Inferior parietal cortex (tissue), 1 donor: ENCODE measurements around the gene KNDC1.

Experiments used
- DNase-seq: peaks from one replicate; pipeline ENCODE4 v3.0.0-alpha.2; 2016; ENCODE audit errors: extremely low spot score

The KNDC1 gene

DNA sequence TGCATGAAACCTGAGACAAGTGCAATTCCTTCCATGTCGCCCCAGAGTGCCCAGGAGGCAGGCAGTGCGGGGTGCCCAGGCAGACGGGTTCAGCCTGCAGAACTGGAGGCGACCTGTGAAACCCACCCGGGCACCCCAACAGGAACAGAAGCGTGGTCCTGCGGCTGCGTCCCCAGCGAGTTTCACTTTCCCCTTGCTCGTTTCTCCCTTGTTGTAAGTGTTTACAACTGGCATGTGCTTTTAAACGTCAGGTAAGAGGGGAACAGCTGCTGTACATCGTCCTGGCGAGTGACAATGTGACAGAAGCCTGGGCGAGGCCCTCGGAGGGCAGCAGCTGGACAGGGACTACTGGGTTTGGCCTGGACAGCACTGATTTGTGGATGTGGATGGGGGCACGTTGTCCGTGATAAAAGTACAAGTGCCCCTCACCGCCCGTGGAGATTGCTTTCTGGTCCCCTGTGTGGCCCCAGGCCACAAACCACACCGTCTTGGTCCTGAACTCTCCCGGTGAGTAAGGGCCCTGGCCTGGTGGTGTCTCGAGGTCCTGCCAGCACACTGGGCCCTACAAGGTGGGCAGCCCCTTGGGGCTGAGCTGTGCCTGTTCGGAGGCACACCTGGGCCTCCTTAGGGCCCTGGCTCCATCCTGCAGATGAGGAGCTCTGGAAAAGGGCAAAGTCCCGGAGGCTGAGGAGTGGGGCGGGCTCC lies 81.6 kb downstream of the KNDC1 start:
- no peak for DNase-seq

GRCh38 chr10:133242611-133243356 lies 82.8 kb downstream of the KNDC1 start:
- no peak for DNase-seq

DNA sequence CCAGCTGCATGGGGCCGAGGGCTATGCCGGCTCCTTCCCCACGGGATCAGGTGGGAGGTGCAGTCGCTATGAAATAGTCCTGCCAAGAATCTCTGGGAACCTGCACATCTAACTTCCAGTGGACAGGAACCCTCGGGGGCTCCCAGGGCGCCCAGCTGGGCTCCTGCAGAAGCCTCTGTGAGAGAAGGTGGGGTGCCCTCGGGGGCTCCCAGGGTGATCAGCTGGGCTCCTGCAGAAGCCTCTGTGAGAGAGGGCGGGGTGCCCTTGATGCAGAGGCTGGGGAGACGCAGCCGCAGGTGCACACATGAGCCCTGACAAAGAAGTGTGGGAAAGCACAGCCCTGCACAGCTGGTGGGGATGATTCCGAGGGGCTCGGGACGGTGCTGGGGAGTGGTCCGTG lies 83.6 kb downstream of the KNDC1 start:
- DNase-seq, result no peak

GRCh38 chr10:133245439-133246235 lies 85.6 kb downstream of the KNDC1 start:
- no peak for DNase-seq

GRCh38 chr10:133246236-133246626 lies 86.2 kb downstream of the KNDC1 start:
- DNase-seq, result no peak

GRCh38 chr10:133247681-133248333 lies 87.8 kb downstream of the KNDC1 start:
- DNase-seq, result no peak

GRCh38 chr10:133248334-133248715 lies 88.3 kb downstream of the KNDC1 start:
- DNase-seq, result no peak

DNA sequence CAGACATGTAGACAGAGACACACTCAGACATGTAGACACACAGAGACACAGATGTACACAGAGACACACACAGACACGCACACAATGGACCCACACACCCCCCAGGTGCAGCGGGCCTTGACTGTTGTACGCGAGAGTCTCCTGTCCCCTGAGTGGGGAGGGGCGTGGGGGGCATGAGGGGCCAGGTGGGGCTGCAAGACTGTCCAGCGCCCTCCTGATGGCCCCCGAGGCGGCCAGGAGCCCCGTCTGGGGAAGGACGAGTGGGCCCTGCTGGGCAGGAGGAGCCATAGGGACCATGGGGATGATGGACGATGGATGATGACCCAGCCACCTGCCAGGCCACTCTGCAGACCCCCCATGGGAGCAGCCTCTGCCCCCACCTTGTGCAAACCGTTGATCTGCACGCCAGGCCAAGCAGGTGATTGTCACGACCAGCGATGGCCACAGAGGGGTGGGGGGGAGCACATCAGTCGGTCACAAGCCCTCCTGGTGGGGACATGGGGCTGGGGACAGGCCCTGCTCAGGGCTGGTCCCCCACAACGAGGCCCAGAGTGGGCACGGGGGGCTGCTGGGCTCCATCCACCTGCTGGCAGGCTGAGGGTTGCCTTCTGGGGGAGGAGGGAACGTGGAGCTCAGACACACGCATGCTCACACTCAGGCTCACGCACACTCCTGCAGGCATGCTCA lies 89.2 kb downstream of the KNDC1 start:
- DNase-seq, result no peak

DNA sequence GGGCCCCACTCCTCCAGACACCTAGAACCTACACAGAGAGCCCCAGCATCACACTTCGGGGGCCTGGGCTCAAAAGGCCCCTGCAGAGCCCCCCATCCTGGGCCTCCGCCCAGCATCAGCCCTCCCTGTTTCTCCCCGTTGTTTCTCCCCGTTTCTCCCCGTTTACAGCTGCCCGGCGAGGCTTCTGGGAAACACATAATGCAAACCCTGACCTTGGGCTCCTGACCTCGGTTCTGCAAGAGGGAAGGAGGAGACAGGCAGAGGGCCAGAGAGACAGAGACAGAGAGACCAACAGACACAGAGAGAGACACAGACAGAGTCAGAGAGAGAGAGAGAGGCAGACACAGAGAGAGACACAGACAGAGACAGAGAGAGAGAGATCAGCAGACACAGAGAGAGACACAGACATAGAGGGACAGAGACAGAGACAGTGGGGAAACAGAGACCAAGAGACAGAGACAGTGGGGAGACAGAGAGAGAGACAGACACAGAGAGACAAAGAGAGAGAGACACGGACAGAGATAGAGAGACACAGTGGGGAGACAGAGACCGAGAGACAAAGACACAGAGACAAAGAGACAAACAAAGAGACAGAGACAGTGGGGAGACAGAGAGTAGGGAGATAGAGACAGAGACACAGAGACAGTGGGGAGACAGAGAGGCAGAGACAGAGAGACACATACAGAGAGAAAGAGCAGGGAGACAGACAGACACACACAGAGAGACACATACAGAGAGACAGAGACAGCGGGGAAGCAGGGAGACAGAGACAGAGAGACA lies 90.1 kb downstream of the KNDC1 start:
- DNase-seq, result no peak

GRCh38 chr10:133251388-133252222 lies 91.6 kb downstream of the KNDC1 start:
- DNase-seq, result no peak

GRCh38 chr10:133252223-133252552 lies 92.2 kb downstream of the KNDC1 start:
- DNase-seq, result no peak

- DNase-seq, result no peak
Observed at GRCh38 chr10:133253361-133253955, 93.4 kb downstream of the KNDC1 start.

GRCh38 chr10:133254421-133255120 lies 94.6 kb downstream of the KNDC1 start:
- DNase-seq, result no peak

- DNase-seq, result no peak
Observed at GRCh38 chr10:133255323-133255722, 95.3 kb downstream of the KNDC1 start.

DNA sequence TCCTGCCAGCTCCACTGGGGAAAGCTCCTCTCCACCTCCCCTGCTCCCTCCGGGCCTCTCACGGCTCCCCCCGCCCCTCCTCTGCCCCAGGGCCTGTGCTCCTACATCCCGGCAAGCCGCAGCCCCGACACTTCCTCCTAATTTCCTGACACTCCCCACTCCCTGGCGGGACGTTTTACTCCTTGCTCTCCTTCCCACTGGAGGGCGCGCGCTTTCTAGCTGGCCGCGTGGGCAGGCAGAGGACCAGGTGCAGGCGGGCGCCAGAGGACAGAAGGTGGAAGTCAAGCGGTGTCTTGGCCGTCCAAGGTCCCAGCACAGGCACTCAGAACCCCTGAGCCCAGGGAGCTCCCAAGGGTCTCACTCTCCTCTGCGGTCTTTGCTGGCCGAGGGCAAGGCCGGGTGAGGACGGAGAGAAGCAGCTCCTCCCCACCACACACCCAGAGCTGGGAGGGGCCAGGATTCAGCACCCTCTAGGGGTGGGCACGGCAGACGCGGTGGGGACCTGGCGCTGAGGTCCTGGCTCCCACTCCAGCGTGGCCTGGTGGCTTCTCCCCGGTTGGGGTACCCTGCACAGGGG lies 97.6 kb downstream of the KNDC1 start:
- DNase-seq, result no peak

GRCh38 chr10:133258066-133258817 lies 98.2 kb downstream of the KNDC1 start:
- no peak for DNase-seq

DNA sequence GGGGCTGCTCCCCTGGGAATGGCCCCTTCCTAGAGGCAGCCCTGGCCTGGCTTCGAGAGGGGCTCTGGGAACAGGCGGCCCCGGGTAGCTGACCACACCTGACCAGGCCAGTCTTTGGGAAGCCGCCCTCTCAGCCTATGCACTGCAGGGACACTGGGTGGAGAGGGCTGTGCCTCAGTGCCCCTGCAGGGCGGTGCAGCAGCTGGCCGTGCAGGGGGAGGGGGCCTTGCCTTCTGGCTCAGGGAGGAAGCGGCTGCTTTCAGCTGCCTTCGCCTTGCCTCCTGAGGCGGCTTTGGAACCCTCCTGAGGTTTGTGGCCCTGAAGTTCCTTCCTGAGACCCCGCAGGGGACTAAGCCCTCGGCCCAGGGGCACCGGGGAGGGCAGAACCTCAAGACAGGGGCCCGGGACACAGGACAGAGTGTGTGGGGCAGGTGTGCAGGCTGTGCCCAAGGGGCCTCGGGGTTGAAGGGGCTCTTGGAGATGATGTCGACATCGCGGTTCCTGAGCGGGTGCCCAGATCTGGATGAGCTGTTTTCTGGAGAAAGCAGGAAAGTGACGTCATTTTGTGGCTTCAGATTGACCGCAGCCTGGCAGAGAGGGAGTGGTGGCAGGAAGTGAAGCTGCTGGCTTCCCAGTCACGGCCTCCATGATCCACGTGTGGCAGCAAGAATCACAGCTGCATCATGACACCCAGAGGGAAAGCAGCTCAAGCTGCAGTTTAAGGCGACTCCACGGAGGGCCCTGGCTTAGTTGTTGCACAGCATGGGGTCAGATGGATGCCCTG lies 99.0 kb downstream of the KNDC1 start:
- no peak for DNase-seq
